ENCODE data around the gene MEIS2.

MEIS2 gene

GRCh38 chr15:37100109-37100965 lies at the start of gene MEIS2:
Gene MEIS2, minus strand, starts transcription at chr15:37100549. Its CDS starts 1,083 bp downstream, at chr15:37099466.
- peak; percentile 84 to 89 for DNase-seq

DNA sequence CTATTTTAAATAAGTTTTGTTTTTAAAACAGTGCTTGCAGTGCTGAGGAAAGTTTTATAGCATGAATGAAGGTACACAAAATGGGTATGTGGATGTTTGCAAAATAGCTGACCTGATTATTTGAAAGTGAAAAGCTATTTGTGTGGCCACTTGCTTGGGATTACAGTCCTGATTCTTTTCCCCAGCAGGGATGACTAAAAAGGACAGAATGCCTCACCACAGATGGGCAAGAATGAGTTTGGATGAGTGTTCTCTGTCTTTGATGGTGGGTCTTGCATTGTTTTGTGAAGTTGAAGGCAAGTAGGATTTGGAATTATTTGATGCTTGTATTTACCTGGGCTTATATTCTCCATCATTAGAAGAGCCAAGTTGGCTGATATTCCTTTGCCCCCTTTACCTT lies 48.8 kb upstream of the MEIS2 start:
- no peak for DNase-seq

- DNase-seq = no peak
These were observed 48.4 kb upstream of the MEIS2 start for GRCh38 chr15:37148714-37149113.

DNA sequence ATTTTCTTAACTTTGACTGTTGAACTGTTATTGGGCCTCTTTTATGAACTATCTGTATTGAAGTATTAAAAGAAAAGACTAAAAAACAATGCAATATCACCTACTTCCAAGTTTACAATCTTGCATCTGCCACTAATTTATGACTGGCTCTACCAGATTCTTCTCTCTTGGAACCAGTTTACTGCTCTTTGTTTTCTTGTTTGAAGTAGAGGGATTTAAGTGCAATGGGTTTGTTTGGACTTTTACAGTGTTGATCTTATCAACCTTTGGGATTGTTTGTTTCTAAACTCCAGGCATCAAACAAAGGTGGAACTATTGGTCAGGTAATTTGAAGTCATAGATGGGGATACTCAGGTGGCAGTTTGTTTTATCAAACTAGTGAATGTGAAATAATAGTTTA lies 43.0 kb upstream of the MEIS2 start:
- no peak for DNase-seq

- DNase-seq = no peak
These were observed 42.0 kb upstream of the MEIS2 start for GRCh38 chr15:37142371-37142770.

DNA sequence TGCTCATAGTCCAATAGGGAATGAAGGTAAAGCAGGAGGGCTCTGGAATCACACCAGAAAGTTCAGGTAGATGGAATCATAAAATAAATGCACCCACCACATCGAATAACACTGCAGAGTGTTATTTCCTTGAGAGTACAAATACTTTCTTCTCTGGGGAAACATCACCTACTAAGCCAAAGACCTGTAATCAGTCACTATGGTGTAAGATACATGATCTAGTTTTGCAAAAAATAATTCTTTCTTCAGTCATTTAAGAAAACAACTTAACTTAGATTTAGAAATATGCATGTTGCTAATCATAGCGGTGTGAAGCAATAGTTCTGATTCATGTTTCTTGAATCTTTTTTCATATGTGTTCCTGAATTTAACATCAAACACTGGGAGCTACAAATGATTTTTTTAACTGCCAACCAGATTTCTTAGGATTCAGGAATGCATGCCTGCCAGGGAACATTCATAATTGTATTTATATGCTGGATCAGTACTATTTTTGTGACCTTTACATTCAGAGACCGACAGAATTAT lies 40.2 kb upstream of the MEIS2 start:
- DNase-seq = no peak

- no peak for DNase-seq
These were observed 38.4 kb upstream of the MEIS2 start for GRCh38 chr15:37138591-37139215.

DNA sequence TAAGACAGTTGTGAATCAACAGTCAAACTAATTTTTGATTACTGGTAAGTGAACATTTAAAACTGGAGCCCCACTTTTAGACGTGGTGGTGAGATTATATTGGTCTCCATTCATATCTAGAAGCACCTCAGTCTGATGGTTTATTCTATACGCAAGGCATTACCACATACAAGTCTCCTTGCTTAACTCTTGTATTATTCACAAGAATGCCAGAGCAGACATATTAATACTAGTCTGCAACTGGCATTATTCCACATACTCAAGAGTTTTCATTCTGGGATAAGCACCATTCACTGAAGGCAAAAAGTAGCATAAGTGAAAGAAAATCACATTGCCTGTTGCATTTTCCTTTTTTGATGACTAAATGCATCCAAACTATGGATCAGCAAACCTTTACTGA lies 36.9 kb upstream of the MEIS2 start:
- no peak for DNase-seq

DNA sequence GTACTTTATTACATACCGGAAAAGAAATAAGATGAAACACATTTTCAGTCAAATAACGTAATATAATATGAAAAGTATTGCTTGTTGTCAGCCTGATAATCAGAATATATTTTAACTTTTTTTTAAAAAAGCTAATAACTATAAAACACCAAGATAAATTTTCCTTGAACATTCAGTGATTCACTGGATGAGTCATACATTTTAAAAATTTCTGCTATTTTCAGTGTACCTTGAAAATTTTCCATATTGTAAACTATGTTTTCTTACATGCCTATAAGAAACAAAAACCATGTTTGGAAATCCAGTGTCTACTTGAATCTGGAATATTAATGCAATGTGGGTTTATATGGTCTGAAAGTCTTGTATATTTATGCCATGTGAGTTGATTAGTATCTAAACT lies 36.3 kb upstream of the MEIS2 start:
- DNase-seq = no peak

GRCh38 chr15:37135225-37135624 lies 34.9 kb upstream of the MEIS2 start:
- DNase-seq = no peak

GRCh38 chr15:37134699-37135131 lies 34.4 kb upstream of the MEIS2 start:
- peak in 1 of 2 donors; percentile 15 for DNase-seq

DNA sequence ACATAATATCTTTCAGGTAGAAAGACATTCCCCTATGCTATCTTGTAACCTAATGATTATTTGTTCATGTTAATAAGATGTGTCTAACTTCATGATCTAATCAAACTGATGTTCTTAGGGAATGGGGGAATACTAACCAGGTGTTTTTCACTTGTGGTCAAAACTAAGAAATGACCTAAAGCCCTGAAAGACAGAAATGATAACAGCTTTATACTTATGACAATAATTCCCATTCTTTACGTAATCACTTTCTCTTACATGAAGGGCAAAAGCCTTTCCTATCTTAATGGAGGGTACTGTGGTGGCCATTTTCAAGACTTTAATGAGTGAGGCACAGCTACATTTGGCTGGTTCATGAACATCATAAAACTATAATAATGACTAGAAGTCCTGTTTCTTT lies 33.9 kb upstream of the MEIS2 start:
- DNase-seq = no peak

GRCh38 chr15:37133602-37134001 lies 33.3 kb upstream of the MEIS2 start:
- peak in 1 of 2 donors; percentile 64 for DNase-seq

DNA sequence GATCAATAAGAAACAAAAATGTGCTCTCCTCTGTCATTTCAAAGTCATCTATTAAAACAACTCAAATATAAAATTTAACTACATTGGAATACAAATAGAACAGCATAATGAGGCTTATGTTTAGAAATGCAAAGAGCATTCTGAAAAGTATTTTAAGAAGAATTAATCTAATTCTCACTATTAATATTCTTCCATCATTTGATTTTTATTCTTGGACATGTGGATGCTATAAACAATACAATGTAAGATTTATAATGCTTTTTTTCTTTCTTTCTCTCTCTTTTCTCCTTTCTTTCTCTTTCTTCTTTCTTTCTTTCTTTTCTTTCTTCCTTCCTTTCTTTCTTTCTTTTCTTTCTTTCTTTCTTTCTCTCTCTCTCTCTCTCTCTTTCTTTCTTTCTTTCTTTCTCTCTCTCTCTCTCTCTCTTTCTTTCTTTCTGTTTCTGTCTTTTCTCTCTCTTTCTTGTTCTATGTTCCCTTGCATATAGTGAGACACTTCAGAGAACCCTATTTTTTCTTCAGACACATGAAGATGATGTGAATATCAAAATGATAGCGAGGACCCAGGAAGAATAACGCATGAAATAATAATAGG lies 32.6 kb upstream of the MEIS2 start:
- no peak for DNase-seq

GRCh38 chr15:37131621-37132020 lies 31.3 kb upstream of the MEIS2 start:
- no peak for DNase-seq

DNA sequence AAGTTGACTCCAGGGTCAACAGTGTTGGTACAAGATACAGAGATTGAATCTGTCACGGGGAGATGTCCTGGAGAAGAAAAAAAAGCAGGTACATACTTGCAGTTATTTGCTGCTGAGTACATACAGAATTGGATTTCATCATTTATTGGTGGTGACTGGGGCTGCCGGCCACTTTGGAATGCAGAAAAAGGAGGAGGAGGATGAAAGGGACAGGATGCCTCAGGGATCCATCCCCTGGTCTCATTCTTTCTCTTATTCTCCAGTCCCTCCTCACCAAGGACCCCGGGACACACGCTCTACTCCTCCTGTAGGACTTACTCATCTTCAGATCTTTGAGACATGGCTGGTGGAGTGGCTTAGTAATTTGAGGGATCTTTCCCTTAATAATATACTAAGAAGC lies 30.0 kb upstream of the MEIS2 start:
- no peak for DNase-seq

DNA sequence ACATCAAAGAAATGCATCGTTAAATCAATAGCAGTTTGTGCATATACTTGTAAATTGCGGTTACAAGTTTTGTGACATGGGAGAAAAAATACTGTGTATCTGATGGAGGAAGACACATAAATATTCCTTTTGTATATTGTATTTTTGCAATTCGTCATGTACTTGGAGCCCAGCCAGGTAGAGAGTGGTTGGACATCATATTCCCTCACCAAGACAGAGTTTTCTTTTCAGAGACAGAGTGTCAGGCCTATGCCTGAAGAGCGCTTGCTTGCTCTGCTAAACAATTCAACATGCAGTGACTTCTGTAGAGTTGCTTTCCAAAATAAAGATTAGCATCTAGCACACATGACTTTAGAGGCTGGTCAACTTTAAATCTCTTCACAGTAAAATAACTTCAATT lies 24.8 kb upstream of the MEIS2 start:
- no peak for DNase-seq

GRCh38 chr15:37124331-37124730 lies 24.0 kb upstream of the MEIS2 start:
- DNase-seq = no peak

GRCh38 chr15:37122703-37123102 lies 22.4 kb upstream of the MEIS2 start:
- no peak for DNase-seq

- DNase-seq = no peak
These were observed 21.1 kb upstream of the MEIS2 start for GRCh38 chr15:37121492-37121891.

DNA sequence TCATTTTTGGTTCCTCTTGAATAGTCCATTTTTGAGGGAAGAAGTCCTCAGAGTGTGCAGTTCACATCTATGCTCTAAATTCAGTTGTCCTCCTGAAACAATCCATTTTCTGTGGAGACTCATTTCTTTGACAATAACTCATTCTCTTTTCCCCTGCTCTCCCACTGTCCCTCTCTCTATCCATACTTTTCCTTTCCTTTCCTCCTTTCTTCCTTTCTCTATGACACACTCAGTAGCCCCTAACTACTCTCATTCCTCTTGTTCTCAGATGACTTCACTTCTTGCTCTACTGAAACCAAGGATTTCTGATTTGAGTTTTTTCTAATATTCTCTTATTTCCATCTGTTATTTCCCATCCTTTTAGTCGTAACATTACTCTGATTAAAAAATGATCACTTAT lies 16.7 kb upstream of the MEIS2 start:
- DNase-seq = no peak

- no peak for DNase-seq
These were observed 15.2 kb upstream of the MEIS2 start for GRCh38 chr15:37115538-37115937.

GRCh38 chr15:37112971-37113670 lies 12.8 kb upstream of the MEIS2 start:
- no peak for DNase-seq
